Peyer's patch (tissue), 4 donors: ENCODE measurements around the gene GPR161. TPM values are rescaled to one million over a fixed set of nuclear protein-coding genes. Genes with fewer than 3 reads are reported as not detected.
"Not testable (repeated sequence)": the region's sequence is repeated elsewhere in the genome, so short reads cannot be mapped to it uniquely, and the experiment has no call there.

Experiments used
- DNase-seq, 3 donors: peaks; one replicate each; pipeline ENCODE4 v3.0.0-alpha.2; 2017 to 2019
- H3K27ac ChIP-seq, 4 donors: fragments of 200-600 bp; sonication (generic); one replicate each; pipeline ENCODE4 v1.5.1; 2016 to 2019
- H3K27me3 ChIP-seq, 2 donors: fragments of 200-600 bp; sonication (generic); one replicate each; pipeline ENCODE4 v1.5.1; 2019
- H3K36me3 ChIP-seq, 3 donors: fragments of 200-600 bp; sonication (generic); one replicate each; pipeline ENCODE4 v1.5.1; 2016 to 2019
- H3K4me1 ChIP-seq, 4 donors: fragments of 200-600 bp; sonication (generic); one replicate each; pipeline ENCODE4 v1.5.1; 2016 to 2019
- H3K4me3 ChIP-seq, 4 donors: fragments of 200-600 bp; sonication (generic); 1 replicate in 3 of 4; 2 replicates in 1 of 4; pipeline ENCODE4 v1.5.1; 2016 to 2019; ENCODE audit warnings: mild to moderate bottlenecking in 1 of 4
- H3K9me3 ChIP-seq, 4 donors: fragments of 200-600 bp; sonication (generic); one replicate each; pipeline ENCODE4 v1.5.1; 2016 to 2019; ENCODE audit warnings: mild to moderate bottlenecking in 1 of 4
- CTCF ChIP-seq, 6 experiments: fragments of 450-650 bp in 4 of 6; fragments of 200-600 bp in 2 of 6; sonication (generic) in 1 of 6; IDR thresholded peaks; one replicate each; pipeline ENCODE4 v1.5.1; 2017 to 2019; ENCODE audit warnings: antibody characterized with exemption in 6 of 6, mild to moderate bottlenecking in 3 of 6, moderate library complexity in 1 of 6
- POLR2A ChIP-seq, 2 donors: fragments of 450-650 bp; IDR thresholded peaks; one replicate each; pipeline ENCODE4 v1.5.1; 2017; ENCODE audit warnings: antibody characterized with exemption in 2 of 2, mild to moderate bottlenecking in 2 of 2, moderate library complexity in 2 of 2
- total RNA-seq, 4 donors: library from RNA; depleted of rRNA; stranded (reverse); fragments of >200 nt; gene quantifications; one replicate each; pipeline ENCODE4 v1.1.0, GENCODE V29; 2016

The GPR161 gene
- total RNA-seq, 4 donors from 2014 or later: 0.35 to 2.3 (median 1.8) TPM

GRCh38 chr1:168079761-168080160 lies 57.0 kb downstream of the GPR161 start:
- TF ChIP-seq POLR2A (IDR thresholded peaks at IDR 0.05) (no peak), CTCF (IDR thresholded peaks at IDR 0.05) (no peak)
- Histone ChIP-seq H3K36me3 (peaks cover 0 to 29% (median 0%) of the 10 kb centered on the region in 3 donors), H3K27ac (no peak overlapping the region), H3K27me3 (no peaks in the 10 kb centered on the region), H3K9me3 (no peaks in the 10 kb centered on the region), H3K4me1 (no peaks in the 10 kb centered on the region), H3K4me3 (no peak overlapping the region)
- DNase-seq: no peak

- Histone ChIP-seq H3K36me3 (peaks cover 0 to 85% (median 0%) of the 10 kb centered on the region in 3 donors), H3K9me3 (no peaks in the 10 kb centered on the region), H3K27me3 (no peaks in the 10 kb centered on the region), H3K27ac (no peak overlapping the region), H3K4me3 (no peak overlapping the region), H3K4me1 (no peaks in the 10 kb centered on the region)
- DNase-seq: no peak
- TF ChIP-seq CTCF (IDR thresholded peaks at IDR 0.05) (no peak), POLR2A (IDR thresholded peaks at IDR 0.05) (no peak)
Measured at GRCh38 chr1:168069384-168069783, 67.3 kb downstream of the GPR161 start.

- no peaks in the 10 kb centered on the region for H3K27me3 ChIP-seq
- no peak overlapping the region for H3K27ac ChIP-seq
- no peak overlapping the region for H3K4me3 ChIP-seq
- TF ChIP-seq CTCF (IDR thresholded peaks at IDR 0.05): no peak
- no peak for TF ChIP-seq POLR2A (IDR thresholded peaks at IDR 0.05)
- H3K9me3 ChIP-seq: no peaks in the 10 kb centered on the region
- no peak for DNase-seq
- no peaks in the 10 kb centered on the region for H3K4me1 ChIP-seq
- H3K36me3 ChIP-seq: peaks cover 0 to 60% (median 0%) of the 10 kb centered on the region in 3 donors
Measured at GRCh38 chr1:168065506-168065905, 71.2 kb downstream of the GPR161 start.

GRCh38 chr1:168064216-168064615 lies 72.5 kb downstream of the GPR161 start:
- peaks cover 0 to 57% (median 0%) of the 10 kb centered on the region in 3 donors for H3K36me3 ChIP-seq
- no peak overlapping the region for H3K27ac ChIP-seq
- no peaks in the 10 kb centered on the region for H3K4me1 ChIP-seq
- DNase-seq: no peak
- no peaks in the 10 kb centered on the region for H3K9me3 ChIP-seq
- no peaks in the 10 kb centered on the region for H3K27me3 ChIP-seq
- no peak overlapping the region for H3K4me3 ChIP-seq
- no peak for TF ChIP-seq POLR2A (IDR thresholded peaks at IDR 0.05)
- no peak for TF ChIP-seq CTCF (IDR thresholded peaks at IDR 0.05)

- Histone ChIP-seq H3K27ac (no peak overlapping the region), H3K4me1 (no peaks in the 10 kb centered on the region), H3K36me3 (peaks cover 0 to 11% (median 0%) of the 10 kb centered on the region in 3 donors), H3K9me3 (no peaks in the 10 kb centered on the region), H3K4me3 (no peak overlapping the region), H3K27me3 (no peaks in the 10 kb centered on the region)
- no peak for DNase-seq
- TF ChIP-seq CTCF (IDR thresholded peaks at IDR 0.05) (no peak), POLR2A (IDR thresholded peaks at IDR 0.05) (no peak)
Measured at GRCh38 chr1:168057921-168058320, 78.8 kb downstream of the GPR161 start.

GRCh38 chr1:168057355-168057754 lies 79.4 kb downstream of the GPR161 start:
- no peaks in the 10 kb centered on the region for H3K9me3 ChIP-seq

GRCh38 chr1:168056152-168056551 lies 80.6 kb downstream of the GPR161 start:
- H3K4me1 ChIP-seq, H3K27me3 ChIP-seq, H3K27ac ChIP-seq, H3K4me3 ChIP-seq, DNase-seq, H3K9me3 ChIP-seq: not testable (repeated sequence)
- H3K36me3 ChIP-seq: peaks cover 0 to 11% (median 0%) of the 10 kb centered on the region in 3 donors

More at GRCh38 chr1:168057355-168057754, 79.4 kb downstream of the GPR161 start:
- DNase-seq: no peak
- no peaks in the 10 kb centered on the region for H3K27me3 ChIP-seq
- H3K4me3 ChIP-seq: no peak overlapping the region
- peaks cover 0 to 11% (median 0%) of the 10 kb centered on the region in 3 donors for H3K36me3 ChIP-seq
- TF ChIP-seq CTCF (IDR thresholded peaks at IDR 0.05): no peak
- TF ChIP-seq POLR2A (IDR thresholded peaks at IDR 0.05): no peak
- no peak overlapping the region for H3K27ac ChIP-seq
- no peaks in the 10 kb centered on the region for H3K4me1 ChIP-seq
